Measurements from ENCODE around the gene CREG1.
A peak's percentile ranks its signal among the peaks of the same experiment; 100 is the strongest.
"Not testable (repeated sequence)": the region's sequence is repeated elsewhere in the genome, so short reads cannot be mapped to it uniquely, and the experiment has no call there.

The CREG1 gene

GRCh38 chr1:167553136-167554027, at the start of gene CREG1:
Gene CREG1 (minus strand): TSS chr1:167553762.
- DNase-seq, result peak; percentile 84

- no peak for DNase-seq
Observed at GRCh38 chr1:167602840-167603239, 49.3 kb upstream of the CREG1 start.

DNA sequence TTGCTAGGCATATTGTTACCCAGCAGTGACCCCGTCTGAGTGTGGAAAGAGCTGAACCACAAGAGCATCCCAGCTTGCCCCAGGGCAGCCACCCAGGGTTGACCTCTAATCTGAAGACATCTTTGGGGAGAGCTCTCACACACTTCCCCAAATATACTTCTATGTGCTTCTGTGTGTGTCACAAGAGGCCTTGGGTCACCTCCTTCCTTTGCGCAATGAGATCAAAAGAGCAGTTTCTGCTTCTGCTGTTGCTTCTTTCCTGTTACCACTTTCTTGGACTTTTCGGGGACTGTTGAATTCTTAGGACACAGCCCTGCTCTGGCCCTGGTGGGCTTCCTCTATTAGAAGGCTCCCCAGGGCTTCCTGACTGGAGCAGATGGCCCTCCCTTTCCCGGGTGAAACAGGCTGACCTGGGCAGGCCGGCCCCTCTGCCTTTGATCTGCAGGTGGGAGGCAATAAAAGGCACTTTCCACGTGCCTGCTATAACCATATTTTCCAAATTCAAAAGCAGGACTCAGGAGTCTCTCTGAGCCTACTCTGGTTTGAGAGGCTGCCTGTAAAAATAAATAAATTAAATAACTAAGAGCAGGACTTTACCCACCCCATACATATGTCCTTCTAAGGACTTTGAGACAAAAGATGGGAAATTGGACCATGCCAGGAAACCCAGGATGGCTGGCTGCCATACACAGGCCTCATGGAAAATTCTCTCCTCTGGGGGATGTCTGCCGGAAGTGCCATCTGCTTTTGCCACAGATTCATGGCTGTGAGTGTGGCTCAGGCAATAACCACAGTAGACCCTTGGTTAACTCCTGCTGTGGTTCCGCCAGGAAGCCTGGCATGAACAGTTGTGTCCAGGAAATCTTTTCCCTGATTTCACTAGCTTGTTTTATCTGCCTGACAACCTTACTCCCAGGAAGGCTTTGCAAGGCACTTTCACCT, 48.2 kb upstream of the CREG1 start:
- no peak for DNase-seq

GRCh38 chr1:167599957-167600581, 46.5 kb upstream of the CREG1 start:
- no peak for DNase-seq

GRCh38 chr1:167594822-167595221, 41.3 kb upstream of the CREG1 start:
- DNase-seq, result no peak

DNA sequence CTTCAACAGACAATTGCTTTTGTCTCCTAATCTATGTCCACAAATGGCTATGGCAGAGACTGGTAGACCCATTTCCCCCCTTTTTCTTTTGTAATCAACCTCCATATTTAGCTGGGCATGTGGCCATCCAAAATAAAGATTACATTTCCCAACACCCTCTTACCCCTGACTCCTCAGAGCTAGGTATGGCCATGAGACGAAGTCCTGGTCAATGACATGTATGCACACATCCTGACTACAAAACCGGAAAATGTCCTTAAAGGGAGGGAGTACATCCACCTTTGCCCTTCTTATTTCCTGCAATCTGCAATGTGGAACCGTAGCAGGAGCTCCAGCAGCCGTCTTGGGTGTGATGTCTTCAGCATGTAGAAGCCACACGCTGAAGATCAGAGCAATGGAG, 40.3 kb upstream of the CREG1 start:
- DNase-seq, result no peak

DNA sequence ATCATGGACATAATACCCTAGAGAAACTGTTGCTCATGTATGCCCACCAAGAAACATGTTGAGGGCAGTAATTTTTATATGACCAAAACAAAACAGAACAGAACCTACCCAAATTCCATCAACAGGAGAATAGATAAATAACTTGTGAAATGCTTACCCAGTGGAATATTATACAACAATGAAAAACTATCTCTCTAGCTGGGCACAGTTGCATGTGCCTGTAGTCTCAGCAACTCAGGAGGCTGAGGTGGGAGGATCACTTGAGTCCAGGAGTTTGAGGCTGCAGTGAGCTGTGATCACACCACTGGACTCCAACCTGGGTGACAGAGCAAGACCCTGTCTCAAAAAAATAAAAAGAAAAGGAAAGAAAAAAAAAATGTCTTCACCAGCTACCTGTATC, 38.9 kb upstream of the CREG1 start:
- DNase-seq, result no peak

DNA sequence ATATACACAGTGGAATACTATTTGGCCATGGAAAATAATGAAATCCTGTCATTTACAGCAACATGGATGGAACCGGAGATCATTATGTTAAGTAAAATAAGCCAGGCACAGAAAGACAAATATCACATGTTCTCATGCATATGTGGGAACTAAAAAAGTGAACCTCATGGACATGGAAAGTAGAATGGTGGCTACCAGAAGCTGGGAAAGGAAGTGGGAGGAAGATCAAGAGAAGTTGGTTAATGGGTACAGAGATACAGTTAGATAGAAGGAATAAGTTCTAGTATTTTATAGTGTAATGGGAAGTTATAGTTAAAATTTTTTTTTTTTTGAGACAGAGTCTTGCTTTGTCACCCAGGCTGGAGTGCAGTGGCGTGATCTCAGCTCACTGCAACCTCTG, 34.8 kb upstream of the CREG1 start:
- DNase-seq, result no peak

GRCh38 chr1:167587872-167588271, 34.3 kb upstream of the CREG1 start:
- no peak for DNase-seq

DNA sequence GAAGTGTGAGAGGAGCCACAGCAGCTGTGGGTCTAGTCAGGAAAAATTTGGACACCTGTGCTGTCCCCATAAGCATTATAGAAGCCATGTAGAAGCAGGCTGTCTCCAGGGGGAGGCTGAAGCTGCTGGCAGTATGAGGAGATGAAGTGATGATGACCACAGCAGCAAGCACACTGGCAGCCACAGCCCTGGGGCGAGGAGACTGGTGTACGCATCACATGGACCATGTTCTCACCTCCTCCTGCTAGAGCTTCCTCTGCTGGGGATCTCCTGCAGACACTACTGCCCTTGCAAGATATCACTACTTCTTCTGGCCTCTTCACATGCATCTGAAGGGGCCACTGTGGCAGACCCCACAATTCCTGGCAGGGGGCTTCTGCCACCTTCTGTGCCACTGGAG, 33.8 kb upstream of the CREG1 start:
- no peak for DNase-seq

- no peak for DNase-seq
Observed at GRCh38 chr1:167584581-167584980, 31.0 kb upstream of the CREG1 start.

GRCh38 chr1:167582722-167583121, 29.2 kb upstream of the CREG1 start:
- no peak for DNase-seq

- DNase-seq, result no peak
Observed at GRCh38 chr1:167582064-167582463, 28.5 kb upstream of the CREG1 start.

DNA sequence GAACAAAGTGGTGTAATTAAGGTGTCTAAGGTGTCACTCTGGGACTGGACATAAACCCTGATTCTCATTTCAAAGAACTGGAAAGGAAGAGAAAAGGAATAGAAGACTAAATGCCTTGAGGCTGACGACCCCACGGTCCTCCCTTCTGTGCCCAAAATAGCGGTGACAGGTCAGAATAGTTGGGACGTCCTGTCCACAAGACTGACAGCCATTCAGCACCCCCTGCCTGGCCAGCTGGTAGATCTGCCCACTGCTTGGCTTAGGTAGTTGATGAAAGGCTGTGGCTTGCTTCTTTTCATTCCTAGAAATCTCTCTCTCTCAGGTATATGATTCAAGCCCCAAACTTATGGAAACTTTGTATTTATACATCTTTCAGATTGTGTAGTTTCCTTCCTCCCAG, 26.4 kb upstream of the CREG1 start:
- no peak for DNase-seq

GRCh38 chr1:167578939-167579521, 25.5 kb upstream of the CREG1 start:
- no peak for DNase-seq

DNA sequence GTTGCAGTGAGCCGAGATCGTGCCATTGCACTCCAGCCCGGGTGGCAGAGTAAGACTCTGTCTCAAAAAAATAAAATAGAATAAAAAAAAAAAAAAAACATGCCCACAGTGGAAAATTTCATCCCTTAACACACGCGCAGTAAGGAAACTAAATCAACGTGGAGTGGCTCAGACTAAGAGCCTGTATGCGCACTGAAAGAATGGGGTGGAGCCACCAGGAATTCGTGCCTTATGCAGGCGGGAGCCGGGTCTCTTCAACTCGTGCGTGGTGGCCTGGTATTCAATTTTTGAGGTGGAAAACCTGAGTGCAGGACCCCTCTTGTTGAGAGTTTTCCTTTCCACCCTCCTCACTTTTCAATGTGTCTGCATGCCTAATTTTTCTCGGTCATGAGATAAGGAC, 22.1 kb upstream of the CREG1 start:
- no peak for DNase-seq

DNA sequence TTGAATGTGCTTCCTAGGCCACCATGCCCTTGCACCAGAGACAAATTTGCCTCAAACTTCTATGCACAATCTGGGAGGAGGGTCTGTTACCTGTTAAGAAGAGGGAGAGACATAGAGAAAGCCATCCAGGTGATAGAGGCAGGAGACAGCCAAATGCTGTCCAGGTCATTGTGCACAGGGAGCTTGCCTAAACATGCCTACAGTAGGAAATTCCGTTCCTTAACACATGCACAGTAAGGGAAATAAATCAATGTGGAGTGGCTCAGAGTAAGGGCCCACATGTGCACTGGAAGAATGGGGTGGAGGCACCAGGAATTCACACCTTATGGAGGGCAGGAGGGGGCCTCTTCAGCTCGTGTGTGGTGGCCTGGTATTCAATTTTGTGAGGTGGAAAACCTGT, 19.5 kb upstream of the CREG1 start:
- no peak for DNase-seq

- not testable (repeated sequence) for DNase-seq
Observed at GRCh38 chr1:167570712-167571111, 17.1 kb upstream of the CREG1 start.

DNA sequence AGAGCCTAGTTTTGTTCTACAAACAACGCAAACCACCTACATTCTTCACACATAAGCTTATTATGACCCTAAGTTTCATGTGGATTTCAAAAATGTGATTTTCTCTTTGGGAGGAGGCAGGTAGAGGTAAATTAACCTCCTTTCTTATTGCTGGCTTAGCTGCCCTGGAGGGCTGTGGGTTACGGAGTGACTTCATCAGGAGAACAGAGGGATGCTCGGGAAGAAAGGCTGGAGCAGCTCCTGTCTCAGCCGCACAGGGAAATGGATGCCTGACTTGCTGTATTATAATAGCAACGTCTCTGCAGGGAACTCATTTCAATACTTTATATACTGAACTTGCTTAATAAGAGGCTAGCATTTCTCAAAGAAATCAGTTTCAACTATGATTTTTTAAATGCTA, 14.1 kb upstream of the CREG1 start:
- no peak for DNase-seq

- DNase-seq, result no peak
Observed at GRCh38 chr1:167566766-167567165, 13.2 kb upstream of the CREG1 start.

GRCh38 chr1:167565922-167566321, 12.4 kb upstream of the CREG1 start:
- no peak for DNase-seq

DNA sequence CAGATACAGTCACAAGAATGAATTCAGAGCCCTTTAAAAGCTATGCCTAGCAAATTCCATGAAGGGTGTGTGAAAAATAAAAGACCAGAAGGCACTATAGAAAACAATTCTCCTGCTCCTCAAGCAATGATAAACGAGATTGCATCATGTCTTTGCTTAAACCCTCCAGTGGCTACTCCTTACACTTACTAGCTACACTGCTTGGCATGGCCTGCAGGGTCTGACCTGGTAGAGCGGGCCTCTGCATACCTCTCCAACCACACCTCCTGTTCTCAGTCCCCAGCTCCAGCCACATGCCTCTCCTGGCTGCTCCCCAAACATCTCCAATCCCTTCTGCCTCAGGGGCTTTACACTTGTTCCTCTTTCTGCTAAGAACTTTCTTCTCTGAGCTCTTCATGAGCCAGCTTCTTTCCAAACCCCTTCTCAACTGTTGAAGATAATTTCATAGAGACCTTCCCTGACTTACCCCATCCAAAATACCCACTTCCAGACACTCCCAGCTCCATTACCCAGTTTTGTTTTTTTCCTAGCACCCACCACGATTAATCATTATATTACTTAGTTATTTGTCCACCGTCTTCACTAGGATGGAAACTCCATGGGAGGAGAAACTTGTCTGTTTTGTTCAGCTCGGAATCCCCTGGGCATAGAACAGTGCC, 11.2 kb upstream of the CREG1 start:
- no peak for DNase-seq

Data from 8988T (cell line).